Uterus (tissue), 2 donors: ENCODE results near the gene PLK4.

Experiments used
- CTCF ChIP-seq, 4 experiments: fragments of 200-600 bp in 2 of 4; fragments of 450-650 bp in 2 of 4; sonication (generic) in 2 of 4; IDR thresholded peaks; one replicate each; pipeline ENCODE4 v1.5.1; 2016 to 2019; ENCODE audit warnings: antibody characterized with exemption in 4 of 4, mild to moderate bottlenecking in 2 of 4, moderate library complexity in 1 of 4
- POLR2A ChIP-seq, 2 donors: fragments of 450-650 bp; IDR thresholded peaks; one replicate each; pipeline ENCODE4 v1.6.1; 2016; ENCODE audit warnings: antibody characterized with exemption in 2 of 2, mild to moderate bottlenecking in 1 of 2, moderate library complexity in 1 of 2

DNA sequence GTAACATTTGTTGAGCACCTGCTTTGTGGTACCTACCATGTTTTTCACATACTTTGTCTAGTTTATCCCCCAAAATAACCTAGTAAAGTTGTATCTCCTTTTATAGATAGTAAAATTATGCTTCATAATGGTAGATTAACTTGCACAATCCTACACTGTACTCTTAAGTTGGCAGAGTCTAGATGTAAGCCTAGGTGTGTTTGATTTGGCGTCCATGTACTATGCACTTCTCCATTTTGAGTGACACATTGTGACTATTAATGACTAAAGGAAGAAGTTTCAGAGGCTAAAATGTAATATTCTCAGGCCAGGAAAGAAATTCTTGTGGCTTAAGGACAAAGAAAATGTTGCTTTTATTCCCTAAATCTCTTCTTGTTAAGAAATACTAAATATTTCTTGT, 15.4 kb downstream of the PLK4 start:
- no peak for TF ChIP-seq CTCF (IDR thresholded peaks at IDR 0.05)
- TF ChIP-seq POLR2A (IDR thresholded peaks at IDR 0.05) = no peak
